Rectal smooth muscle tissue (tissue), 1 donor: Measurements from ENCODE around the gene CSNK1G1.
"Not testable (repeated sequence)": the region's sequence is repeated elsewhere in the genome, so short reads cannot be mapped to it uniquely, and the experiment has no call there.

Source experiments
- H3K27ac ChIP-seq: one replicate; pipeline ENCODE4 v1.7.0; 2013; ENCODE audit warnings: low read depth, low read length, inconsistent platforms
- H3K27me3 ChIP-seq: one replicate; pipeline ENCODE4 v1.7.0; 2013; ENCODE audit warnings: low read length; ENCODE audit not compliant: control insufficient read depth, insufficient read depth
- H3K36me3 ChIP-seq: one replicate; pipeline ENCODE4 v1.7.0; 2013; ENCODE audit warnings: low read length; ENCODE audit not compliant: control insufficient read depth, insufficient read depth
- H3K4me1 ChIP-seq: one replicate; pipeline ENCODE4 v1.7.0; 2013; ENCODE audit warnings: low read length; ENCODE audit not compliant: control insufficient read depth, insufficient read depth
- H3K4me3 ChIP-seq: one replicate; pipeline ENCODE4 v1.7.0; 2013; ENCODE audit warnings: low read length
- H3K9ac ChIP-seq: one replicate; pipeline ENCODE4 v1.7.0; 2013; ENCODE audit warnings: low read length

The CSNK1G1 gene

GRCh38 chr15:64344651-64345294 lies 11.2 kb downstream of the CSNK1G1 start:
- H3K27me3 ChIP-seq = no peaks in the 10 kb centered on the region
- H3K27ac ChIP-seq = no peak overlapping the region
- H3K4me3 ChIP-seq = no peak overlapping the region
- H3K36me3 ChIP-seq = no peaks in the 10 kb centered on the region
- no peaks in the 10 kb centered on the region for H3K4me1 ChIP-seq
- no peak overlapping the region for H3K9ac ChIP-seq

GRCh38 chr15:64343841-64344240 lies 12.1 kb downstream of the CSNK1G1 start:
- Histone ChIP-seq H3K27ac (no peak overlapping the region), H3K36me3 (no peaks in the 10 kb centered on the region), H3K4me3 (no peak overlapping the region), H3K9ac (no peak overlapping the region), H3K27me3 (no peaks in the 10 kb centered on the region), H3K4me1 (no peaks in the 10 kb centered on the region)

DNA sequence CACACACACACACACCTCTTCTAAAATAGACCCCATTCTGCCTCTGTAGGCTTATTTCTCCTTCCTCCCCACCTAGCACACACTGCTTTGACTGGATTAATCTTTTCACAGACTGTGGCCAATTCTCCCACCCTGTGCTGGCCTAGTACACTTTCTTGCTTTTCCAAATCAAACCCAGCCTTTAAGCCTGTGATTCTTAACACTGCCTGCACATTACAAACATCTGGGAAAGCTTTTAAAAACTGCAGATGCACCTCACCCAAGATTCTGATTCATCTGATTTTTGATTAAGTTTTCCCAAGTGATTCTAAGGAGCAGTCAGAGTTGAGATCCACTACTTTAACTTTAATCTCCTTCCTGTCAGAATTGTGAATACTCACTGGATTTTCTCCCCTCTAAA lies 12.8 kb downstream of the CSNK1G1 start:
- Histone ChIP-seq H3K27ac (no peak overlapping the region), H3K27me3 (no peaks in the 10 kb centered on the region), H3K4me1 (no peaks in the 10 kb centered on the region)

DNA sequence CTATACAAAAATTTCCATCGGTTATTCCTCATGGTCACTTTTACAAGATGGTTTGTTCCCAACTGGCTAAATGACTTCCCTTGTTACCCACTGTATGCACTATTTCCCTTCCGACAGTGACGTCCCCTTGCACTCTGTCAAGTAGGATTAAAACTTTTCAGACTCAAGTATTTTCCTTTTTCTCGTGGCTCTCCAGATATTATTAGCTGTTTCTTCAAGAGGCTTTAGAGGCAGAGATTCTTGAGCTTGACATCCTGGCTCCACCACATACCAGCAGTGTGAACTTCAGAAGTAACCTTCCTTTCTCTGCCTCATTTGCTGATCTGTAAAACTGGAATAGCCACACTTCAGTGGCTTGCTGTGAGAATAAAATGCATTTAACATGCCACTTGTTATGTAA lies 14.0 kb downstream of the CSNK1G1 start:
- H3K27me3 ChIP-seq = no peaks in the 10 kb centered on the region
- H3K9ac ChIP-seq = no peak overlapping the region
- H3K4me3 ChIP-seq = no peak overlapping the region
- no peaks in the 10 kb centered on the region for H3K4me1 ChIP-seq
- H3K36me3 ChIP-seq = no peaks in the 10 kb centered on the region
- no peak overlapping the region for H3K27ac ChIP-seq

More for the DNA sequence above, 12.8 kb downstream of the CSNK1G1 start:
- H3K9ac ChIP-seq = no peak overlapping the region
- no peak overlapping the region for H3K4me3 ChIP-seq
- H3K36me3 ChIP-seq = no peaks in the 10 kb centered on the region

DNA sequence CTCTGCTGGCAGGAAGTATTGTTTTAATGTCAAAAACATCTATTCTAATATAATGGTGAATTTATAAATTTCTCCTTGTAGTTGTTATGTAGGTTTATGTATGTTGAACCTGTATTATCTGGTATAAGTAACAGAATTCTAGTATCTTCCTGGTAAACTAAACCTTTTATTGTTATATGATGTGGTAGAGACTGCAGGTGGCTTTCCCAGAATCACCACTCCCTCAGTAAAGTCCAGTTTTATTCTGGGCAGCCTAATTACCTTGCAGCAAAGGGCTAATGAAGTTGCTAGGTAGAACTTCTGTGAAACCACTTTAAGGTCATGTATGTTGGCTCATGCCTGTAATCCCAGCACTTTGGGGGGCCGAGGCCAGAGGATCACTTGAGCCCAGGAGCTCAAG lies 15.6 kb downstream of the CSNK1G1 start:
- Histone ChIP-seq H3K9ac (no peak overlapping the region), H3K27me3 (no peaks in the 10 kb centered on the region), H3K27ac (no peak overlapping the region), H3K4me3 (no peak overlapping the region), H3K4me1 (no peaks in the 10 kb centered on the region), H3K36me3 (no peaks in the 10 kb centered on the region)

DNA sequence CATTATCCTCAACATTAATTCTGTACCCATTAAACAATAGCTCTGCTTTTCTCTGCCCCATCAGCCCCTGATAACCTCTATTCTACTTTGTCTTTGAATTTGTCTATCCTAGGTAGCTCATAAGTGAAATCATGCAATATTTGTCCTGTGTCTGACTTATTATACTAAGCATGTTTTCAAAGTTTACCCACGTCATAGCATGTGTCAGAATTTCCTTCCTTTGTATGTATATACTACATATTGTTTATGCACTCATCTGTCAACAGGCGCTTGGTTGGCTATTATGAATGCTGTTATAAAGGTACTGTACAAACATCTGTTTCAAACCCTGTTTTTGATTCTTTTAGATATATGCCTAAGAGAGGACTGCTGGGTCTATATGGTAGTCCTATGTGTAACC lies 18.2 kb downstream of the CSNK1G1 start:
- Histone ChIP-seq H3K4me1 (no peaks in the 10 kb centered on the region), H3K9ac (no peak overlapping the region), H3K27me3 (no peaks in the 10 kb centered on the region), H3K36me3 (no peaks in the 10 kb centered on the region), H3K27ac (no peak overlapping the region), H3K4me3 (no peak overlapping the region)

- H3K4me1 ChIP-seq = no peaks in the 10 kb centered on the region
- no peak overlapping the region for H3K27ac ChIP-seq
- no peaks in the 10 kb centered on the region for H3K27me3 ChIP-seq
- no peaks in the 10 kb centered on the region for H3K36me3 ChIP-seq
- no peak overlapping the region for H3K9ac ChIP-seq
- H3K4me3 ChIP-seq = no peak overlapping the region
Measured at GRCh38 chr15:64333986-64334929, 21.7 kb downstream of the CSNK1G1 start.

GRCh38 chr15:64333516-64333915 lies 22.5 kb downstream of the CSNK1G1 start:
- Histone ChIP-seq H3K4me1 (no peaks in the 10 kb centered on the region), H3K27me3 (no peaks in the 10 kb centered on the region), H3K27ac (no peak overlapping the region), H3K36me3 (no peaks in the 10 kb centered on the region), H3K9ac (no peak overlapping the region), H3K4me3 (no peak overlapping the region)

GRCh38 chr15:64331668-64332067 lies 24.3 kb downstream of the CSNK1G1 start:
- not testable (repeated sequence) for H3K36me3 ChIP-seq, H3K27ac ChIP-seq, H3K4me3 ChIP-seq, H3K4me1 ChIP-seq, H3K27me3 ChIP-seq, H3K9ac ChIP-seq

DNA sequence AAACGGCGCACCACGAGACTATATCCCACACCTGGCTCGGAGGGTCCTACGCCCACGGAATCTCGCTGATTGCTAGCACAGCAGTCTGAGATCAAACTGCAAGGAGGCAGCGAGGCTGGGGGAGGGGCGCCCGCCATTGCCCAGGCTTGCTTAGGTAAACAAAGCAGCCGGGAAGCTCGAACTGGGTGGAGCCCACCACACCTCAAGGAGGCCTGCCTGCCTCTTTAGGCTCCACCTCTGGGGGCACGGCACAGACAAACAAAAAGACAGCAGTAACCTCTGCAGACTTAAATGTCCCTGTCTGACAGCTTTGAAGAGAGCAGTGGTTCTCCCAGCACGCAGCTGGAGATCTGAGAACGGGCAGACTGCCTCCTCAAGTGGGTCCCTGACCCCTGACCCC lies 29.0 kb downstream of the CSNK1G1 start:
- H3K4me1 ChIP-seq, H3K36me3 ChIP-seq, H3K27ac ChIP-seq, H3K27me3 ChIP-seq, H3K4me3 ChIP-seq, H3K9ac ChIP-seq: not testable (repeated sequence)

DNA sequence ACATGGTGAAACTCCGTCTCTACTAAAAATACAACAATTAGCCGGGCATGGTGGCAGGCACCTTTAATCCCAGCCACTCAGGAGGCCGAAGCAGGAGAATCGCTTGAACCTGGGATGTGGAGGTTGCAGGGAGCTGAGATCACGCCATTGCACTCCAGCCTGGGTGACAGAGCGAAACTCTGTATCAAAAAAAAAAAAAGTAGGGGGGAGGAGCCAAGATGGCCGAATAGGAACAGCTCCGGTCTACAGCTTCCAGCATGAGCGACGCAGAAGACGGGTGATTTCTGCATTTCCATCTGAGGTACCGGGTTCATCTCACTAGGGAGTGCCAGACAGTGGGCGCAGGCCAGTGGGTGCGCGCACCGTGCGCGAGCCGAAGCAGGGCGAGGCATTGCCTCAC lies 29.5 kb downstream of the CSNK1G1 start:
- H3K27ac ChIP-seq, H3K9ac ChIP-seq, H3K4me3 ChIP-seq, H3K27me3 ChIP-seq, H3K36me3 ChIP-seq, H3K4me1 ChIP-seq: not testable (repeated sequence)

DNA sequence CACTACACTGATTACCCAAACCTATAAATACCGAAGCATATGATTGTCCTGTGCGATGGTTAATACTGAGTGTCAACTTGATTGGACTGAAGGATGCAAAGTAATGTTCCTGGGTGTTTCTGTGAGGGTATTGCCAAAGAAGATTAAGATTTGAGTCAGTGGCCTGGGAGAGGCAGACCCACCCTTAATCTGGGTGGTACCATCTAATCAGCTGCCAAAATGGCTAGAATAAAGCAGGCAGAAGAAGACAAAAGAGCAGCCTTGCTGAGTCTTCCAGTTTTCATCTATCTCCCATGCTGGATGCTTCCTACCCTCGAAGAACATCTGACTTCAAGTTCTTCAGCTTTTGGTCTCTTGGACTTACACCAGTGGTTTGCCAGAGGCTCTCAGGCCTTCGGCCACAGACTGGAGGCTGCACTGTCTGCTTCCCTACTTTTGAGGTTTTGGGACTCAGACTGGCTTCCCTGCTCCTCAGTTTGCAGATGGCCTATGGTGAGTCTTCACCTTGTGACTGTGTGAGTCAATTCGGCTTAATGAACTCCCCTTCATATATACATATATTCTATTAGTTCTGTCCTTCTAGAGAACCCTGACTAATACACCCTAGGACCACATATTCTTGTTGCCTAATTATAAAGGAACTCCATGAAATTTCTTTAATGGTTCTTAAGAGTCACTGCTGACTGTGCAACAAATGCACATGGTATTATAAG lies 31.7 kb downstream of the CSNK1G1 start:
- Histone ChIP-seq H3K27ac (no peak overlapping the region), H3K4me1 (no peaks in the 10 kb centered on the region), H3K9ac (no peak overlapping the region), H3K36me3 (no peaks in the 10 kb centered on the region), H3K27me3 (no peaks in the 10 kb centered on the region), H3K4me3 (no peak overlapping the region)
